OCI-M2 (cell line): ENCODE data around the gene MTCL3.

Source experiments
- DNase-seq: peaks from one replicate; lab custom pipeline; 2025; ENCODE audit not compliant: unreplicated experiment; lab: John Stamatoyannopoulos, UW

The MTCL3 gene

DNA sequence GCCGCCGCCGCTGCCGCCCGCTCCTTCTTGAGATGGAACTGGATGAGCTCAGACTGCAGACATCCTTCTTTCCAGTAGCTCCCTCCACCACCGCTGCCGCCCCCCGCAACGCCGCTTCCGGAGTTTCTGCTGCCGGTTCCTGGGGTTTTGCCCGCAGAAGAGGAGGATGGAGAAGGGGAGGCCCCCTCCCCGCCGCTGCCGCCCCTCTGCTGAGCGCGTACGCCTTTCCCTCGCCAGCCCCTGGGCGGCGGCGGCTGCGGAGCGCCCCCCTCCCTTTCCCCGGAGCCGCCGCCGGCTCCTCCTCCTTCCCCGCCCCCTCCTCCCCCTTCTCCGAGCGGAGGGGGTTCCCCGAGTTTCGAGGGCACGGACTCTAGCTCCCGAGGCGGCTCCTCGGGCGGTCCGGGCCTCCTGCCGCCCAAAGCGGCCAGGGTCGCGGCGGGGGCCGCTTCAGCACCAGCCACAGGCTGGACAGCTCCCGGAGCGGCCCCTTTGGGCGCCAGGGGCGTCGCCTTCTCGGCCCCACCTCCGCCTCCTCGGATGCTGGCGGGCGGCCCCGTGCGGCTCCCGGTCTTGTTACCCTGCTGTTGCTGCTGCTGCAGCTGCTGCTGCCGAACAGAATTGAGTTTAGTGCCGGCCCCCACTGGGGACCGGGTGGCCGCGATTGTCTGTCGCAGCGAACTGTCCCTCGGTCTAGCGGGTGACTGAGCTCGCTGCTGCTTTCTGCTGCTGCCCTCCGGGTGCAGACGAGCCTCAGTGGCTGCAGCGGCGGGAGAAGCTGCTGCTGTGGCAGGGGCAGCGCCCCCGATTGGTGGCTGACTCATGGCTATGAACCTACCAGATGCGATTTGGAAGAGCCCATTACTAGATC is 3.1 kb downstream of the MTCL3 start:
- no peak for DNase-seq

DNA sequence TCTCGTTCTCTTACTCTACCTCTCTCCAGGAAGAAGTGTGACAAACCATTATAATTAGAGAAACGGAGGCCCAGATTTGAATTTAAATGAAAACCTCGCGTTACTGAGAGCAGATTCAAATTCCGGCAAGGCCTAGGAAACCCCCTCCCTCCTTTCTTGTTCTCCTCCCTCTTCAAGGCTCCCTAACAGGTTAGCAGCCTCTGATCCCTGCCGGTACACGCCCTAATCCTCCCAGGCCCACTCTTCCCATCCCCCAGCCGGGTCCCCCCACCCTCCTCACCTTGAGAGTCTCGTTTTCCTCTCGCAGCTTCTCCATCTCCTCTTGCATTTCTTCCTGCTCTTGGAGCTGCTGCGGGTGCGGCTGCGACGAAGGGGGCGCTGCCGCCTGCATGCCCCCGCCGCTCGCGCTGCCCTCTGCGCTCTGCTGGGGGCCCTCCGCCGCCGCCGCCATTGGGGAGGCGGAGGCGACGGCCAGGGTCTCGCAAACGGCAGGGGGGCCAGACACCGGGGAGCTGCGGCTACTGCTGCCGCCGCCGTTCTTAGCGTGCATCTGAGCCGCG is 3.8 kb downstream of the MTCL3 start:
- no peak for DNase-seq

DNA sequence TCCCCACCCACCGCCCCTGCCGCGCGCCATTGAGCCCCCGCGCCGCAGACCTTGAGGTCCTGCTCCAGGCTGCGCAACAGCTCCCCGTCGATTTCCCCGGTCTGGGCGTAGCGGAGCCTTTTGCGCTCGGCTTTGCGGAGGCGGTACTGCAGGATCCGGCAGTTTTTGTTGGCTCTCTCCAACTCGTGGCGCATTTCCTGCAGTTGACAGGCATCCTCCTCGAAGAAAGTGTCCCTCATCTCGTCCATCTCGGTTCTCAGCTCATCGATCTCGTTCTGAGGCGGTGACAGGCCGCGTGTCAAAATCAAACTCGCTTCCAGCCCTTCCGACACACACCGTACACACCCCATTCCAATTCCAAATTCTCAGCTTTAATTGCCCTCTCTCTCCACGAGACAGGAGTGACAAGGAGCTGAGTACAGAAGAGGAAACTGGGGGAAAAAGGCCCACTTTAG is 4.3 kb downstream of the MTCL3 start:
- DNase-seq = no peak

DNA sequence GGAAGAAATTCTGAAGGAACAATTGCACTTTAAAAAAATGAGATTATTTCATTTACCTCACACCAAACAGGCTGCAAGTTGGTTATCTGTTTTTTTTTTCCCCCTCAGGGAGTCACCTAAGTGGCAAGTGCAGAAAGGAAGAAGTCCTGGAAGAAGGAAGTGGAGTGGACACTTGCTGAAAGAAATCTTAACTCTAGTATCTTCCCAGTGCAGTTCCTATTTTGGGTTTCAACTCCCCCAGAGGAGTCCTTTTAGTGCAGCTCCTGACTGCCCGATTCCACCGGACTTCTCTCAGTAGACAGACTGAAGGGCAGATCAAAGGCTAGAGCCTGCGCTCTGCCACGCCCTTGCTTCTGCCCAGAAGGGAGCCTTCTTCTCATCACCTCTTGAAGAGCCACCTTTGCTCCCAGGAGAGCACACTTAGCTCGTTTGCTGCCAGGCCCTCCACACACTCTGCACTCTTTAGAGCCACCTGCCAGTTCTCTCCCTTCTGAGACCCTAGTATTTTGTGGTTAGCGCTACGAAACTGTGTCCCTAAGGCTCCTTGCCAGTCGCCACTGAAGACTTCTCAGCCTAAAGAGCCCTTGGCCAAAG is 4.9 kb downstream of the MTCL3 start:
- DNase-seq = no peak

DNA sequence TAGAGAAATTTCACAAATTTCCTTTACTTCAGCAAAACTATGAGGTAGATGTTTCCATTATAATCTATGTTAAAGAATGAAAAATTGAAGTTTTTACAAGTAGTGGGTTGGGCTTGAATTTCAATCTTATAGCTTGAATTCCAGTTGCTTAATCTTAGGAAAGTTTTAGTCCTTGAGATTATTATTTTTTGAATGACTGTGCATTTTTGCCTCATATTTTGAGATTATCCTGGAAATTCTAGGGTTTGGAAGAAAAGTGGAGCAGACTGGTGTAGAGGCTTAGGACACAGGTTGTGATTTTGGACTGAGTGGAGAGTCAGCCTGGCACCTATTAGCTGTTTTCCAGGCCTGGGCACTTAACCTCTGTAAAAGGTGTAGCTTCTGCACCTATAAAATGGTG is 5.7 kb downstream of the MTCL3 start:
- no peak for DNase-seq

DNA sequence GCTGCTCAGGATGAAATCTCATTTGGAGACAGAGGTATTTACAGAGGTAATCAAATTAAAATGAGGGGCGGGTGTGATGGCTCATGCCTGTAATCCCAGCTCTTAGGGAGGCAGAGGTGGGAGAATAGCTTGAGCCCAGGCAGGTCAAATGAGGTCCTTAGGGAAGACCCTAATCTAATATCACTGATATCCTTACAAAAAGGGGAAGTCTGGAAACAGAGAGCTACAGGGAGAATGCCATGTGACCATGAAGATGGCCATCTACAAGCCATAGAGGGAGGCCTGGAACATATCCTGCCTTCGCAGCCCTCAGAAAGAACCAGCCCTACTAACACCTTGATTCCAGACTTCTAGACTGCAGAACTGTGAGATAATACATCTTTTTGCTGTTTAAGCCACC is 8.3 kb downstream of the MTCL3 start:
- no peak for DNase-seq

DNA sequence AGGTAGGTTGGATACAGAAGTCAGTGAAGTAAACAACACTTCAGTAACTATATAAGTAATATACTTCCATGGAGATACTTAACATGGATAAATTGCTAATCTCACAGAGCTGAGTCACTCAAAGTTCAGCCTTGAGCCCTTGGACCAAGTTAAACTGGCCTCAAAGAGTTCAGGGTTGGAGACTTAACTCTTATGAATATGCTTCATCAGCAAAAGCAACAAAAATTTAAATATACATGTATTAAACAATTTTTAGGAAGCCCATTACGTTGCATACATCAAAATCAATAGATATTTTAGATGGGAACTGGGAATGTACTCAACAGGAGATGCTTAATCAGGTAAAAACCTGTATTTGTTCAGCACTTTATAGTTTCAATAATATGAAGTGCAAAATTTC is 12.2 kb downstream of the MTCL3 start:
- DNase-seq = no peak

DNA sequence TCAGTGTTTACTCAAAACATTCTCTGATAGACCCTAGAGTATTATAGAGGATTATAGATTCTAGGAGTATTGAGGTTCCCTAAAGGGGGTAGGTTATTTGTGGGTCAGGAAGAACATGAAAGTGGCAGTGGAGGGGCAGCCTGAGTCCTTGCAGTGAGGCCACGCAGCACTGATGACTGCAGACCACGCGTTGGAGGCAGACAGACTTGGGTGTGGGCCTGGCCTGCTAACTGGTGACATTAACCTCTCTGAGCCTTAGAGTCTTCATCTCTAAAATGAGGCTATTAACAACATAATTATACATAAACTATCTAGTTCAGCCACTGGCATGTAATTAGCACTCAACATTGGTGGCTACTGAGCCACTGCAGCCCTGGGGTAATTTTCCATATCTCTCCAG is 16.1 kb downstream of the MTCL3 start:
- DNase-seq = no peak

DNA sequence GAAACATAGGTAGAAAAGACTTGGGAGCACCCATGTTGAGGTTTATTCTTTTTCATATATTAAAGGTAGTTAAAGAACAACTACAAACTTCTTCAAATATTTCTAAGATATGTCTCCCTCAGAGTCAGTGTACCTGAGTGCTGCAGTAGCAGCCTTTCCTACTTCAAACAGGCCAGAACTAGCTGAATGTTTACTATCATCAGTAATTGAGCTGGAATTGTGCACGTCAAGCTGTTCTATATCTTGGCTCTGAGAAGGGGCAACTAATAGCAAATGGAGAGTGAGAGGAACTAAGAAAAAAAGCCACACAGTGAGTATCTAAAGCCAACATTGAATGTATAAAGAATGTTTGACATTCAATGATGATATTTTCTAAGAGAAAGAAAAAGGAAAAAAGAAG is 21.7 kb downstream of the MTCL3 start:
- DNase-seq = no peak

DNA sequence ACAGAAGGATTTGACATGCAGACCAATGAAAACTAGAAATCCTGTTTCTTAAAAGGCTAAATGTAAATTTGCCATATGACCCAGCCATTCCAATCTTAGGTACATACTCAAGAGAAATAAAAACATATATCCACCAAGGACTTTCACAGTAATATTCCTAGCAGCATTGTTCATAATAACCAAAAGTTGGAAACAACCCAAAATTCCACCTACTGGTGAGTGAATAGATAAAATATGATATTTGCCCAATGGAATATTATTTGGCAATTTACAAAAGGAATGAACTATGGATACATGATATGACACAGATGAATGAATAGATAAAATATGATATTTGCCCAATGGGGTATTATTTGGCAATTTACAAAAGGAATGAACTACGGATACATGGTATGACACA is 22.7 kb downstream of the MTCL3 start:
- no peak for DNase-seq

DNA sequence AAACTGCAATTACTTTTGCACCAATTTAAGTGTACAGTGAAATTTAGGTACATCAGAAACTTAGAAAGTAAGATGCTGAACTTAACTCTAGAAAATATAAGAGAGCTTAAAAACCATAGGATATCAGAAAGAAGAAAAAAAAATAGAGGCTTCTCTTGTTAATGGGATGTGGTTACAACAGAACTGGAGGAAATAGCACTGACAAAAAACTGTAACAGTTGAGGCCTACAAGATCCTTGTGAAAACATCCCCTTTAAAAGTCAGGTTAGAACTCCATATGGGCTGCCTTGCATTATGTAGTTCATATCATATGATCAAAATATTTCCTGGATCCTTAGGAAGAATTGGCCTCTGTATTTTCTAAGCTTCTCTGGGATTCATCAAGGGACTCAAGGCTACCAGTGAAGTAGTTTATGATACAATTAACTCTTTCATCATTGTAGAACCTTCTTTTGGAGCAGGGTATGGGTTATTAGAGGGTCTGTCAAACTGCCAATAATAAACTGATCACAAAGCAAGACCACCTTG is 24.8 kb downstream of the MTCL3 start:
- no peak for DNase-seq

DNA sequence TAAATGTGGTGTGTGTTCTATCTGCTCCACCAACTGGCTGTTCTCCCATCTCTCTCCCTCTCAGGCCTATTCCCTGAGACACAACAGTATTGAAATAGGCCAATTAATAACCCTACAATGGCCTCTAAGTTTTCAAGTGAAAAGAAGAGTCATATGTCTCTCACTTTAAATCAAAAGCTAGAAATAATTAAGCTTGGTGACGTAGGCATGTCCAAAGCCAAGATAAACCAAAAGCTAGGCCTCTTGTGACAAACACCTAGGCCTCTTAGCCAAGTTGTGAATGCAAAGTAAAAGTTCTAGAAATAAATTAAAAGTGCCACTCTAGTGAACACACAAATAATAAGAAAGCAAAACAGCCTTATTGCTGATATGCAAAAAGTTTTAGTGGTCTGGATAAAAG is 29.9 kb downstream of the MTCL3 start:
- no peak for DNase-seq

DNA sequence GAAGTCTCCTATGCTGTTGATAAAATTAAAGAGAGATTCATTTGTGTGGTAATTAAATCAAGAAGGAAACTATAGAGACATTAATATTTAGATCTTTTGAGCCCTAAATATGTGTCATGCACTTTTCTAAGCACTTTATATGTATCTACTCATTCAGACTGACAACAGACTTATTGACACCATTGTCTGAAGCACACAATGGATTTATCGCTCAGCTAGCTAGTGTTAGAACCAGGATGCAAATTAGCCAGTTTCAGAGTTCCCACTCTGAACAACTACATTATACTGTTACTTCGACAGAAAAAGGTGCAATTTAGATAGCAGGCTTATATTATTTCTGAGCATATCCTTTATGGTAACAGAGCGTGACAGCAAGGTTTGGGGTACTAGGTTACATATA is 32.2 kb downstream of the MTCL3 start:
- DNase-seq = no peak

DNA sequence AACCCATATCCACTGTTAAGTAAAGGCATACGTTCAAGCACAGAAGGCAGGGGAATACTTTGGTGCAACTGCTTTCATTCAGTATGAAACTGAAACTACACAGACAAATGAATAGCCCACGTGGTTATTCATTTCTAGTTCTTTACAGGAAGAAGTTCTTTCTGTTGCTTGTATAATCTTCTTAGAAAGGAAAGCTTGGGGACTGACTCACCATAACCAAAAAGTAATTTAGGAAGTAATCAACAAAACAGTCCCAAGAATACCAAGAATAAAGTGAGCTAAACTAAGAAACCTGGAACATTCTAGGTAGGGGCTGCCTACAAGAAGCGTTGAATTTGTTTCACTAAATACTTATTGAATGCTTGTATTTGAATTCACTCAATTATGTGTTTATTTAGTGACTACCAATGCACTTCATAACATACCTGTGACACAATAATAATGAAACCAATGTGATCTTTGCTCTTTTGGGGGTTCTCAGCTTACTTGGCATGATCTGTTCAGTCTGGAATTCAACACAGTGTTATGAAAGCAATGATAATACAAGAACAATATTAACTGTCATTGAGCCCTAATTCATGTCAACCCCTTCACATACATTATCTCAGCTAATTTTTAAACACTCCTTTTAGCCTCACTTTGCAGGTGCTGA is 34.8 kb downstream of the MTCL3 start:
- no peak for DNase-seq

DNA sequence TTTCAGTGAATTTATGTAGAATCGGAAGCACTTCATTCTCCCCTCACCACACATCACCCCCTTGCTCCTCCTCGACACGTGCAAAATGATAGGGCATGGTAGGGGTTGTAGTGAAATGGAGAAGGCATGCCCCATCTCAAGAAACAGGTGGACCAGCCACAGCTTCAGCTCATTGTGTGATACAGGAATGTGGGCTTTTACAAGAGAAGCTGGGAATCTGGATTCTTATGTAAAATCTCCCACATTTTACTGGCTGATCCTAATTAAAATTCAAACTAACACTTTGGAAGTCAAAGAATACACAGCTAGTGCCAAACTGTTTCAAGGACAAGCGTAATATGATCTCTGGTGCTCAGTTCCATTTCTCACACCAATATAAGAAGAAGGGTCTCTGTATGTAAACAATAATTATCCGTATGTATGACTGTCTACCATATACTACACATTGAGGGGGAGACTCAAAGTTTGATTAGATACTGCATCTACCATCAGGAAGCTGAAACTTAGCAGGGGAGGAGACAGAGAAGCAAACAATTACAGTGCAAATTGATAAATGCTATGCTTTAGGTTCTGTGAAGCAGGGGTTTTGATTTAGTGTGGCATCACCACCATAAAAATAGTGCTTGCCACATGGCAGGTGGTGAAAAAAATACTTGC is 35.6 kb downstream of the MTCL3 start:
- DNase-seq = no peak

DNA sequence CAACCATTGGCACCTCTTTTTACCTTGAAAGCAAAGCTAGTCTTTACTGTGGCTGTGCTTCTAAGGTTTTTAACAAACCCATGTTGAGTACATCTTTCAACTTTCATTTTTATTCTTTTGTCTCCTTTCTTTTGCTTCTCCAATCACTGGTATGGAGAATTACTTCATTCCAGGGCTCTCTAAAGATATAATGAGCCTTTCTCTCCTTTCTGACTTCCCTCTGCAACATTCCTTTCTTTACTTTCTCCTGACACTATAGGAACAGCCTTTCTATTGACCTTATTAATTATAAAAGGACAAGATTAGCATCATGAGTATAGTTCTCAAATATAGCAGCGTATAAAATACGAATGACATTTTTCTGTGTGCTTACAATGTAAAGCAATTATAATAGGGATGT is 36.8 kb downstream of the MTCL3 start:
- no peak for DNase-seq

DNA sequence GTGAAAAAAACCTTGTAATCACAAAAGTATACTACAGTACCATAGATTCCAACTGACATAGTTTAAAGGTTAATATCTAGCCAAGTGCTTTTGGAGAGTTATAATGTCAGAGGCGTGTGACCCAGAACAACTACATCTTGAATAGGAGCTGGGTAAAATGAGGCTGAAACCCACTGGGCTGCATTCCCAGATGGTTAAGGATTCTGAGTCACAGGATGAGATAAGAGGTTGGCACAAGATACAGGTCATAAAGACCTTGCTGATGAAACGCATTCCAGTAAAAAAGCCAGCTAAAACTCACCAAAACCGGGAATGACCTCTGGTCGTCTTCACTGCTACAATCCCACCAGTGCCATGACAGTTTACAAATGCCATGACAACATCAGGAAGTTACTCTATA is 37.5 kb downstream of the MTCL3 start:
- no peak for DNase-seq

DNA sequence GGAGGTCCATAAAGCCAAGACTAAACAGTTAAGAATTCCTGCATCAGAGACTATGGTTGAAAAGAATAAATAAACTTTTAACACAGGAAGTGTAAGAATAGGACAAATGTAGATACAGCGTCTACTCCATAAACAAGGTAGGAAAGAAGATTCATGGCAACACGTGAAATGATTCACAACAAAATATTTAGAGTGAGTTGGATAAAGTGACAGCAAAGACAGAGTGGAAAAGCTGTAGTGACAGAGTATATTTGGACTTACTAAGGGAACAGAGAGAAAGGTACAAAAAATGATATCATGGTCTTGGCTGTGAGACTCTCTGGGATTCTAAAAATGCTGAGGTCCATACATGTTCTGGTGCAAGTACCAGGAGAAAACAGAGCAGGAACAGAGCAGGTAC is 38.0 kb downstream of the MTCL3 start:
- no peak for DNase-seq

DNA sequence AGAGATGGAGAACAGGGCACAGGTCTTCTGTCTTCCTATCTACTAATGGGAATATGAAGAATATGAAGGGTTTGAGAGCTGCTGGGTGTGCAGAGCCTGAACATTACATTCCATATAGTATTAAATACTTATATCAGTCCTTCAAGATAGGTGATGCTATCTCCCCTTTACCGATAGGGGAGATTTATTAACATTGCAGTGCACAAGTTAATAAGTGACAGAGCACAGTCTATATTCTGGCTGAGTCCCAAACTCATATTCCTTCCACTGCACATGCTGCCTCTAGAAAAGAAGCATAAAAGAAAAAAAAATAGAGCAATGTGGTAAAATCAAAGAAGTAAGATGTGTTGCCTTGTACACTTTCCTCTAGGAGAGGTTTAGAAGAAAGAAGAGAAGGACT is 41.5 kb downstream of the MTCL3 start:
- DNase-seq = no peak

DNA sequence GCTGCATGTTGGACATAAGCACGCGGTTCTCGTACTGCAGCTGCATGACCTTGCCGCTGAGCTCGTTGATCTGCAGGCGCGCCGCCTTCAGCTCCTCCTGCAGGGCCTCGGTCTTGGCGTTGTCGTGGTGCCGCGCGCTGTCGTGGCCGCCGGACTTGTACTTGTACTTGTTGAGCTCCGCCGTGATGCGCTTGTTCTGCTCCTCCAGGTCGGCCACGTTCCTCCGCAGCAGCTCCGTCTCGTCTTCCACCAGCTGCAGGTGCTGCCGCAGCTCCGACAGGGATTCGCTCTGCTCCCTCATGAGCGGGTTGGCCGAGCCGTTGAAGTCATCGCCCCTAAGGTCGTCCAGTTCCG is 43.3 kb downstream of the MTCL3 start:
- no peak for DNase-seq

DNA sequence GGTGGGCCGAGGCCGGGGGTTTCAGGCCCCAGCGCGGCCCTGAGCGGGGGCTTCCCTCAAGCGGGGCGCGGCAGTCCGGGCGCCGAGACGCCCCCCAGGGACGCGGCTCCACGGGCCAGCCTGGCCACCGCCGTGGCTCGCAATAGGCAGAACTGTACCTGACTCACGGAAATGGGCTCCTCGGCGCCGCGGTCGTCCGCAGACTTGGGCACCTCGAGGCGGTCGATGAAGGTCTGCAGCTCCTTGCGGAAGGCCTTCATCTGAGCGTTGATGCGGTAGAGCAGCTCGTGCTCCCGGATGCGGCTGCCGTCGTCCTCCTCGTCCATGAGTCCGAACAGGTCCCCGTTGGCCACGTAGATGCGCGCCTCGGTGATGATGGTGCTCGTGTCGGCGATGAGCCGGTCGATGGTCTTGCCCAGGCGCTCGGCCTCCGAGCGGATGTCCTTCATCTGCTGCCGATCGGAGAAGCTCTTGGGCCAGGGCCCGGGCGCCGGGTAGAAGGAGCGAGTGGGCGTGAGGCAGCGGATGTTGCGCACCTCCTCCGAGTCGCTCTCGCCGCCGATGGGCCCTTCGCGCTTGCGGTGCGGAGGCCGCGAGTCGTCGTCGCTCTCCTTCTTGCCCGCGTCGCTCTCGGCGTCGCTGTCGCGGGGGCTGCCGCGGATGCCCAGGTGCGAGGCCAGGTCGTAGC is 43.9 kb downstream of the MTCL3 start:
- no peak for DNase-seq
